Measurements from ENCODE around the gene DMRTB1. TPM values are rescaled to one million over a fixed set of nuclear protein-coding genes. Genes with fewer than 3 reads are reported as not detected.

The DMRTB1 gene
- total RNA-seq, 1 experiment from 2014 or later = not detected

DNA sequence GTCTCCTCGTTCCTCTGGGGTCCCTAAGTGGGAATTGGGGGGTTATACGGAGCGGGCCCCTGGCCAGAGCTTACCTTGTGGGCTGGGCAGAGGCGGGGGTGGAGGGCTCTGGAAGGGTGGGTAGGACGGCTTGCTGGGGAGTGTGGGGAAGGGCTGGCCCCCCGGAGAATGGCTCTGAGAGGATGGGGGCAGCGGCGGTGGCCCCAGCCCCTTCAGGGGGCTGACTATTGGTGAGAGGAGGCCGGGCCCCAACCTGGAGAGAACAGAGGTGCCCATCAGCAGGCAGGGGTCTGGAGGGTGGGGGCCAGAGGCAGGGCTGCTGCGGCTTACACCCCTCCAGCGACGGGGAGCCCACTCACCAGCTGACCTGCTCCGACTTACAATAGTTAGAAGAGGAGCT, 50.6 kb downstream of the DMRTB1 start:
- no peak overlapping the region for H3K27ac ChIP-seq (ENCODE audit: low read depth, low read length)
- H2AFZ ChIP-seq (ENCODE audit: low read depth, low read length, poor library complexity, severe bottlenecking) = no peak overlapping the region
- H3K27me3 ChIP-seq (ENCODE audit: insufficient read depth, low read length) = no peaks in the 10 kb centered on the region
- no peak for DNase-seq (ENCODE audit: low read depth, low spot score)
- TF ChIP-seq POLR2AphosphoS5 (IDR thresholded peaks at IDR 0.05; ENCODE audit: low read depth, low read length) (no peak), EZH2phosphoT487 (IDR thresholded peaks at IDR 0.05; ENCODE audit: borderline replicate concordance) (no peak), TCF7L2 (IDR thresholded peaks at IDR 0.05; ENCODE audit: borderline replicate concordance, extremely low read depth, insufficient read depth, insufficient read length) (no peak), JUND (IDR thresholded peaks at IDR 0.05) (no peak), ELF1 (IDR thresholded peaks at IDR 0.05; ENCODE audit: borderline replicate concordance, low read depth) (no peak), ZFX (IDR thresholded peaks at IDR 0.05) (no peak), EZH2 (IDR thresholded peaks at IDR 0.05) (no peak), RAD21 (IDR thresholded peaks at IDR 0.05; ENCODE audit: low read depth) (no peak), POLR2A (IDR thresholded peaks at IDR 0.05; ENCODE audit: borderline replicate concordance, extremely low read depth, insufficient read depth, insufficient read length) (no peak), CEBPB (IDR thresholded peaks at IDR 0.05; ENCODE audit: low read depth) (no peak), SIN3A (IDR thresholded peaks at IDR 0.05; ENCODE audit: low read depth) (no peak)
- TF ChIP-seq, protein P1, sequence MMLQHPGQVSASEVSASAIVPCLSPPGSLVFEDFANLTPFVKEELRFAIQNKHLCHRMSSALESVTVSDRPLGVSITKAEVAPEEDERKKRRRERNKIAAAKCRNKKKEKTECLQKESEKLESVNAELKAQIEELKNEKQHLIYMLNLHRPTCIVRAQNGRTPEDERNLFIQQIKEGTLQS (IDR thresholded peaks at IDR 0.05) = no peak
- TF ChIP-seq, protein P2, sequence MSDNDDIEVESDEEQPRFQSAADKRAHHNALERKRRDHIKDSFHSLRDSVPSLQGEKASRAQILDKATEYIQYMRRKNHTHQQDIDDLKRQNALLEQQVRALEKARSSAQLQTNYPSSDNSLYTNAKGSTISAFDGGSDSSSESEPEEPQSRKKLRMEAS (IDR thresholded peaks at IDR 0.05) = no peak
- CTCF ChIA-PET = no interaction called here
- H3K36me3 ChIP-seq (ENCODE audit: control insufficient read depth in 1 of 2, insufficient read depth in 2 of 2, low read length in 2 of 2) = no peaks in the 10 kb centered on the region
- no peak overlapping the region for H3K4me3 ChIP-seq (replicated peaks in 1 of 2; ENCODE audit: low read depth in 1 of 2, low read length in 2 of 2)
- intact Hi-C loops (cut with micrococcal nuclease) = no loop called here
- RAD21 ChIA-PET (ENCODE audit: low non-redundant PET in 1 of 2, low total read pairs in 2 of 2, uncharacterized antibody in 2 of 2, unreplicated experiment in 2 of 2) = no interaction called here
- H4K20me1 ChIP-seq (ENCODE audit: insufficient read depth) = no peaks in the 10 kb centered on the region
- H3K9ac ChIP-seq (ENCODE audit: low read length) = no peak overlapping the region
- no peaks in the 10 kb centered on the region for H3K79me2 ChIP-seq (ENCODE audit: insufficient read depth, low read length)
- BruUV-seq (replicated peaks) = no TSS peak
- ATAC-seq = no peak
- peaks cover 0 to 7% of the 10 kb centered on the region in 2 experiments; a peak in 2 of 4 replicates for H3K4me1 ChIP-seq (ENCODE audit: control insufficient read depth in 1 of 2, insufficient read depth in 2 of 2, low read length in 2 of 2)
- POLR2A ChIA-PET = no interaction called here
- H3K9me2 ChIP-seq (ENCODE audit: insufficient read depth) = no peaks in the 10 kb centered on the region
- no peak overlapping the region for H3K4me2 ChIP-seq (ENCODE audit: low read length)
- no peaks in the 10 kb centered on the region for H3K9me3 ChIP-seq (ENCODE audit: control insufficient read depth in 1 of 2, insufficient read depth in 1 of 2, low read depth in 1 of 2, low read length in 2 of 2)

DNA sequence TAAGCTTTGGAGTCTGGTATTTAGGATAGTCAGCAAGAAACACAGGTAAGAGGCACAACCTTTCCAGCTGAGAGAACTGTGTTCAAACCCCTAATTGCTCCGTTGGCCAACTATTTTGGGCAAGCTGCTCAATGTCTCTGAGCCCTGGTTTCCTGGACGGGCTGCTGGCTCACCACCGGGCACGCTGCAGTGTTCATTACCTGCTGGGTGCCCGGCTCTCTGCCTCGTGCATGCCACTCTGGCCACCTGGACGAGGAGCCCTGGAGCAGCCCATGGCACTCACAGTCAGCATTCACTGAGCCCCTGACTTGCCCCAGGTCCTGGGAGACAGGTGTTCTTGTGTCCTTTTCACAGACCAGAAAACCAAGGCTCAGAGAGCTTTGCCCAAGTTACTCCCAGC, 51.0 kb downstream of the DMRTB1 start:
- RAD21 ChIA-PET (ENCODE audit: low non-redundant PET in 1 of 2, low total read pairs in 2 of 2, uncharacterized antibody in 2 of 2, unreplicated experiment in 2 of 2) = no interaction called here
- CTCF ChIA-PET = no interaction called here
- POLR2A ChIA-PET = no interaction called here
- Histone ChIP-seq H3K4me3 (replicated peaks in 1 of 2; ENCODE audit: low read depth in 1 of 2, low read length in 2 of 2) (no peak overlapping the region), H3K9ac (ENCODE audit: low read length) (no peak overlapping the region), H3K4me1 (ENCODE audit: control insufficient read depth in 1 of 2, insufficient read depth in 2 of 2, low read length in 2 of 2) (peaks cover 0 to 7% of the 10 kb centered on the region in 2 experiments; a peak in 2 of 4 replicates), H3K27me3 (ENCODE audit: insufficient read depth, low read length) (no peaks in the 10 kb centered on the region), H3K9me3 (ENCODE audit: control insufficient read depth in 1 of 2, insufficient read depth in 1 of 2, low read depth in 1 of 2, low read length in 2 of 2) (no peaks in the 10 kb centered on the region), H3K79me2 (ENCODE audit: insufficient read depth, low read length) (no peaks in the 10 kb centered on the region), H4K20me1 (ENCODE audit: insufficient read depth) (no peaks in the 10 kb centered on the region), H3K27ac (ENCODE audit: low read depth, low read length) (no peak overlapping the region), H2AFZ (ENCODE audit: low read depth, low read length, poor library complexity, severe bottlenecking) (no peak overlapping the region), H3K9me2 (ENCODE audit: insufficient read depth) (no peaks in the 10 kb centered on the region), H3K36me3 (ENCODE audit: control insufficient read depth in 1 of 2, insufficient read depth in 2 of 2, low read length in 2 of 2) (no peaks in the 10 kb centered on the region), H3K4me2 (ENCODE audit: low read length) (no peak overlapping the region)
- BruUV-seq (replicated peaks) = no TSS peak
- no peak for ATAC-seq
- DNase-seq (ENCODE audit: low read depth, low spot score) = no peak
- intact Hi-C loops (cut with micrococcal nuclease) = no loop called here
- TF ChIP-seq ZFX (IDR thresholded peaks at IDR 0.05) (no peak), RAD21 (IDR thresholded peaks at IDR 0.05; ENCODE audit: low read depth) (no peak), EZH2 (IDR thresholded peaks at IDR 0.05) (no peak), SRF (IDR thresholded peaks at IDR 0.05; ENCODE audit: low read depth) (no peak), ELF1 (IDR thresholded peaks at IDR 0.05; ENCODE audit: borderline replicate concordance, low read depth) (no peak), POLR2AphosphoS5 (IDR thresholded peaks at IDR 0.05; ENCODE audit: low read depth, low read length) (no peak)
- TF ChIP-seq, protein P1 (IDR thresholded peaks at IDR 0.05) = no peak
- TF ChIP-seq, protein P3, sequence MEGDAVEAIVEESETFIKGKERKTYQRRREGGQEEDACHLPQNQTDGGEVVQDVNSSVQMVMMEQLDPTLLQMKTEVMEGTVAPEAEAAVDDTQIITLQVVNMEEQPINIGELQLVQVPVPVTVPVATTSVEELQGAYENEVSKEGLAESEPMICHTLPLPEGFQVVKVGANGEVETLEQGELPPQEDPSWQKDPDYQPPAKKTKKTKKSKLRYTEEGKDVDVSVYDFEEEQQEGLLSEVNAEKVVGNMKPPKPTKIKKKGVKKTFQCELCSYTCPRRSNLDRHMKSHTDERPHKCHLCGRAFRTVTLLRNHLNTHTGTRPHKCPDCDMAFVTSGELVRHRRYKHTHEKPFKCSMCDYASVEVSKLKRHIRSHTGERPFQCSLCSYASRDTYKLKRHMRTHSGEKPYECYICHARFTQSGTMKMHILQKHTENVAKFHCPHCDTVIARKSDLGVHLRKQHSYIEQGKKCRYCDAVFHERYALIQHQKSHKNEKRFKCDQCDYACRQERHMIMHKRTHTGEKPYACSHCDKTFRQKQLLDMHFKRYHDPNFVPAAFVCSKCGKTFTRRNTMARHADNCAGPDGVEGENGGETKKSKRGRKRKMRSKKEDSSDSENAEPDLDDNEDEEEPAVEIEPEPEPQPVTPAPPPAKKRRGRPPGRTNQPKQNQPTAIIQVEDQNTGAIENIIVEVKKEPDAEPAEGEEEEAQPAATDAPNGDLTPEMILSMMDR (IDR thresholded peaks at IDR 0.05 in 2 of 3, conservative IDR thresholded peaks at IDR 0.05 in 1 of 3; ENCODE audit: borderline replicate concordance in 1 of 3, insufficient read depth in 1 of 3, low read depth in 2 of 3, low read length in 2 of 3) = no peak
